GM10248 (cell line): Measurements from ENCODE around the gene SCGB3A2.
"Not testable (repeated sequence)": the region's sequence is repeated elsewhere in the genome, so short reads cannot be mapped to it uniquely, and the experiment has no call there.

Experiments used
- CTCF ChIA-PET: fragments of 300-600 bp; sonication (Branson Sonifier 250); formaldehyde crosslinking; extraction: SDS; loops from one replicate; lab custom pipeline; 2021; ENCODE audit warnings: antibody characterized with exemption; lab: Yijun Ruan, JAX
- POLR2A ChIA-PET: fragments of 350-650 bp; sonication (Branson Sonifier 250); formaldehyde crosslinking; extraction: SDS; loops from one replicate; lab custom pipeline; 2020; ENCODE audit warnings: antibody characterized with exemption; lab: Yijun Ruan, JAX
- DNase-seq: peaks from one replicate; pipeline ENCODE4 v3.0.0; 2012; ENCODE audit errors: extremely low spot score
- CTCF ChIP-seq: IDR thresholded peaks from 2 replicates; pipeline ENCODE4 v1.5.1; 2012; ENCODE audit warnings: mild to moderate bottlenecking, low read depth; ENCODE audit errors: extremely low read depth, missing control alignments, control extremely low read depth

SCGB3A2 gene

GRCh38 chr5:147858565-147858964 lies 19.9 kb upstream of the SCGB3A2 start:
- ChIA-PET POLR2A (no interaction called here), CTCF (interaction anchor here (0.9 to 3.6 kb wide), 8 partner anchors 11 to 871 kb away, joined by 3 to 31 read pairs (median 4); no protein-coding TSS in a partner anchor)
- TF ChIP-seq CTCF, result no peak
- no peak for DNase-seq

GRCh38 chr5:147859962-147860640 lies 18.4 kb upstream of the SCGB3A2 start:
- DNase-seq, result no peak
- POLR2A ChIA-PET, result no interaction called here
- CTCF ChIA-PET, result interaction anchor here (0.8 to 1.7 kb wide), 5 partner anchors 9 to 859 kb away, joined by 3 read pairs; no protein-coding TSS in a partner anchor
- no peak for TF ChIP-seq CTCF

DNA sequence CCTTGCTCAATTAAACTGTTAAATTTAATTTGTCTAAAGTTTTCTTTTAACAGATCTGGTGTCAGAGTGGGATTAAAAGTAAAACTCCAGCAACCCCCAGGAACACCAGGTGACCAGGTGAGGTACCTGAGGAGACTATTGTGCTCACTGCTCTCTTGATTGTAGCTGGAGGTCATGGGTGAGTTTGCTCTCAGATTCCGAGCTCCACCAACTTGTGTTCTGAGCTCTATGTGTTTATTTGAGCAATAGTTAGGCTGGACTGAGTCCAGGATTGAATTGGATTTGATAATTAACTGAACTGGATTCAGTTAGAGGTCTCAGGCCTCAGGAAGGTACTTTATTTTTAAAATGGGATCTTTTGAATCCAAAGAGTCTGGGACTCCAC lies 17.9 kb upstream of the SCGB3A2 start:
- DNase-seq, result no peak
- ChIA-PET CTCF (interaction anchor here (0.8 to 1.7 kb wide), 5 partner anchors 9 to 858 kb away, joined by 3 read pairs; no protein-coding TSS in a partner anchor), POLR2A (no interaction called here)
- no peak for TF ChIP-seq CTCF

- DNase-seq, result no peak
- ChIA-PET CTCF (no interaction called here), POLR2A (no interaction called here)
- no peak for TF ChIP-seq CTCF
These were observed 14.9 kb upstream of the SCGB3A2 start for GRCh38 chr5:147863454-147864158.

- TF ChIP-seq CTCF, result no peak
- no peak for DNase-seq
- CTCF ChIA-PET, result no interaction called here
- POLR2A ChIA-PET, result no interaction called here
These were observed 9.4 kb upstream of the SCGB3A2 start for GRCh38 chr5:147869112-147869511.

DNA sequence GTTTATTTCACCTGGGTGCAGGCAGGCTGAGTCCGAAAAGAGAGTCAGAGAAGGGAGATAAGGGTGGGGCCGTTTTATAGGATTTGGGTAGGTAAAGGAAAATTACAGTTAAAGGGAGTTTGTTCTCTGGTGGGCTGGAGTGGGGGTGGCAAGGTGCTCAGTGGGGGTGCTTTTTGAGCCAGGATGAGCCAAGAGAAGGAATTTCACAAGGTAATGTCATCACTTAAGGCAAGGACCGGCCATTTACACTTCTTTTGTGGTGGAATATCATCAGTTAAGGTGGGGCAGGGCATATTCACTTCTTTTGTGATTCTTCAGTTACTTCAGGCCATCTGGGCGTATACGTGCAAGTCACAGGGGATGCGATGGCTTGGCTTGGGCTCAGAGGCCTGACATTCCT lies 8.6 kb upstream of the SCGB3A2 start:
- POLR2A ChIA-PET, CTCF ChIA-PET, DNase-seq: not testable (repeated sequence)

DNA sequence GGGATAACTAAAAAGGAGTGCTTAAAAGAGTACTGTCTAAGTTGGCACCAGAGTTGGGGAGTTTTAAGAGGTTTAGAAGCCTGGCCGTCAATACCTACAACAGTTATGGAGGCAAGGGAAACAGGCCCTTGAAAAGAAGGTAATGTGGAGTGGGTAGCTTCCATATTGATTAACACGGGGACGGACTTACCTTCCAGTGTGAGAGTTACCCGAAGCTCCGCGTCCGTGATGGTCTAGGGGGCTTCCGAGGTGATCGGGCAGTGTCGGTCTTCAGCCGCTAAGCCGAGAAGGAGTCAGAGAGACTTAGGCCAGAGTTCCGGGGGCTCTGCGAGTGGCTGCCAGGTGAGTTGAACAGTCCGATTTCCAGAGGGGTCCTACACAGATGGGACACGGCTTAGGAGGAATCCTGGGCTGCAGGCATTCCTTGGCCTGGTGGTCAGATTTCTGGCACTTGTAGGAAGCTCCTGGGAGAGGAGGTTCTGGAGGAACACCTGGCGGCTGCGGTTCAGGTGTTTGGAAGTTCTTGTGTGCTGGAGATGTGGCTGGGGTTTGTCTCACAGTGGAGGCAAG lies 6.4 kb upstream of the SCGB3A2 start:
- POLR2A ChIA-PET, DNase-seq, CTCF ChIA-PET: not testable (repeated sequence)

- CTCF ChIA-PET, POLR2A ChIA-PET, DNase-seq: not testable (repeated sequence)
These were observed 5.6 kb upstream of the SCGB3A2 start for GRCh38 chr5:147872744-147873435.

DNA sequence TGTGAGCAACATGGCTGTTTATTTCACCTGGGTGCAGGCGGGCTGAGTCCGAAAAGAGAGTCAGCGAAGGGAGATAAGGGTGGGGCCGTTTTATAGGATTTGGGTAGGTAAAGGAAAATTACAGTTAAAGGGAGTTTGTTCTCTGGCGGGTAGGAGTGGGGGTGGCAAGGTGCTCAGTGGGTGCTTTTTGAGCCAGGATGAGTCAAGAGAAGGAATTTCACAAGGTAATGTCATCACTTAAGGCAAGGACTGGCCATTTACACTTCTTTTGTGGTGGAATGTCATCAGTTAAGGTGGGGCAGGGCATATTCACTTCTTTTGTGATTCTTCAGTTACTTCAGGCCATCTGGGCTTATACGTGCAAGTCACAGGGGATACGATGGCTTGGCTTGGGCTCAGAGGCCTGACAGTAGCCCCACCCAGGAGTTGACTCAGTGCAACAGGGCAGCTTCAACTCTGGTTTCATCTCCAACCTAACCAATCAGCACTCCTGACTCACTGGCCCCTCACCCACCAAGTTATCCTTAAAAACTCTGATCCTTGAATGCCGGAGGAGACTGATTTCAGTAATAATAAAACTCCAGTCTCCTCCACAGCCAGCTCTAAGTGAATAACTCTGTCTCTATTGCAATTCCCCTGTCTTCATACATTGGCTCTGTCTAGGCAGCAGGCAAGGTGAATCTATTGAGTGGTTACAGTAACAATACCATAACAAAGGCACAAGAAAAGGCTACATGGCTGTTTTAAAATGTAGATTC lies 4.2 kb upstream of the SCGB3A2 start:
- CTCF ChIA-PET, result not testable (repeated sequence)

More for the DNA sequence above, 4.2 kb upstream of the SCGB3A2 start:
- DNase-seq, POLR2A ChIA-PET: not testable (repeated sequence)
